HepG2 (cell line): Measurements from ENCODE around the gene CD207. TPM values are rescaled to one million over a fixed set of nuclear protein-coding genes. Genes with fewer than 3 reads are reported as not detected.
A peak's percentile ranks its signal among the peaks of the same experiment; 100 is the strongest.

ENCODE experiments used
- ARNT ChIP-seq: fragments of 450-650 bp; IDR thresholded peaks from 2 replicates; pipeline ENCODE4 v1.6.1; 2017
- ATF7-NPFF ChIP-seq: sonication (generic); formaldehyde crosslinking; IDR thresholded peaks from 2 replicates; pipeline ENCODE4 v1.8.1; 2023; ENCODE audit warnings: mild to moderate bottlenecking, low read depth, missing genetic modification reagents, moderate library complexity
- CBFB ChIP-seq: sonication (generic); formaldehyde crosslinking; IDR thresholded peaks from 2 replicates; pipeline ENCODE4 v1.4.0; 2020; ENCODE audit warnings: missing genetic modification reagents
- PRMT3 ChIP-seq: sonication (generic); formaldehyde crosslinking; IDR thresholded peaks from 2 replicates; pipeline ENCODE4 v1.8.1; 2022; ENCODE audit warnings: low read depth, mild to moderate bottlenecking, moderate library complexity, missing genetic modification reagents, borderline replicate concordance
- RCOR2 ChIP-seq: IDR thresholded peaks from 2 replicates; pipeline ENCODE4 v1.6.1; 2016; ENCODE audit warnings: missing biosample characterization, missing genetic modification reagents
- SKI ChIP-seq: fragments of 450-650 bp; IDR thresholded peaks from one replicate; pipeline ENCODE4 v1.6.1; 2018; ENCODE audit warnings: mild to moderate bottlenecking; ENCODE audit not compliant: partially characterized antibody
- SMAD9 ChIP-seq: sonication (generic); formaldehyde crosslinking; IDR thresholded peaks from 2 replicates; pipeline ENCODE4 v1.5.1; 2020; ENCODE audit warnings: mild to moderate bottlenecking, missing genetic modification reagents
- SP5 ChIP-seq: IDR thresholded peaks from 2 replicates; pipeline ENCODE4 v1.6.1; 2016; ENCODE audit warnings: low read depth, borderline replicate concordance
- TCF12 ChIP-seq, 2 experiments: fragments of 450-650 bp in 1 of 2; sonication (generic) in 1 of 2; formaldehyde crosslinking in 1 of 2; IDR thresholded peaks; 2 replicates each; pipeline versions ENCODE4 v1.6.1 to v1.8.0; 2017 to 2022; ENCODE audit warnings: antibody characterized with exemption in 1 of 2, mild to moderate bottlenecking in 1 of 2, missing genetic modification reagents in 1 of 2, moderate library complexity in 1 of 2
- YY1 ChIP-seq: IDR thresholded peaks from 2 replicates; pipeline ENCODE4 v1.6.1; 2011; ENCODE audit warnings: low read length, low read depth, moderate library complexity, mild to moderate bottlenecking; ENCODE audit not compliant: insufficient read depth, insufficient replicate concordance
- ZFP36 ChIP-seq: fragments of 150-350 bp; IDR thresholded peaks from 2 replicates; pipeline ENCODE4 v1.6.1; 2018; ENCODE audit warnings: borderline replicate concordance, low read length, low read depth; ENCODE audit not compliant: partially characterized antibody
- ZIK1 ChIP-seq: sonication (generic); formaldehyde crosslinking; IDR thresholded peaks from 2 replicates; pipeline ENCODE4 v1.5.0; 2020; ENCODE audit warnings: mild to moderate bottlenecking, low read depth, missing genetic modification reagents, borderline replicate concordance
- ZNF292 ChIP-seq: sonication (generic); formaldehyde crosslinking; IDR thresholded peaks from 2 replicates; pipeline ENCODE4 v1.8.1; 2022; ENCODE audit warnings: mild to moderate bottlenecking, low read depth, missing genetic modification reagents, borderline replicate concordance
- ZNF614 ChIP-seq: IDR thresholded peaks from 2 replicates; pipeline ENCODE4 v1.6.1; 2018; ENCODE audit warnings: missing biosample characterization, missing genetic modification reagents, inconsistent platforms, borderline replicate concordance
- ZNF772 ChIP-seq: sonication (generic); formaldehyde crosslinking; IDR thresholded peaks from 2 replicates; pipeline ENCODE4 v1.5.0; 2020; ENCODE audit warnings: mild to moderate bottlenecking, missing genetic modification reagents
- polyA plus RNA-seq, 8 experiments: library from polyadenylated mRNA; depleted of rRNA in 3 of 8; stranded (reverse) in 7 of 8; unstranded in 1 of 8; fragments of >200 nt; fragmentation: Illumina TruSeq in 4 of 8; extraction: Trizol in 4 of 8; gene quantifications; 2 replicates each; pipeline versions ENCODE4 v1.2.1 to v1.2.3, GENCODE V29; 2011 to 2016; ENCODE audit warnings: low read depth in 4 of 8, missing spikeins in 1 of 8, mixed read lengths in 1 of 8; ENCODE audit not compliant: insufficient read depth in 1 of 8
- total RNA-seq, 5 experiments: library from RNA; depleted of rRNA; stranded (reverse); fragments of >200 nt; fragmentation: Illumina TruSeq; extraction: Trizol; gene quantifications; 2 replicates each; pipeline ENCODE4 v1.2.3, GENCODE V29; 2016; ENCODE audit warnings: low read depth in 1 of 5
- TF ChIP-seq, protein P1 (sequence below): sonication (generic); formaldehyde crosslinking; IDR thresholded peaks from 2 replicates; pipeline ENCODE4 v1.5.0; 2020; ENCODE audit warnings: missing genetic modification reagents
- TF ChIP-seq, protein P2 (sequence below): IDR thresholded peaks from 2 replicates; pipeline ENCODE4 v1.6.1; 2016; ENCODE audit warnings: control low read depth
- TF ChIP-seq, protein P3 (sequence below): fragments of 450-650 bp; IDR thresholded peaks from 2 replicates; pipeline ENCODE4 v1.6.1; 2016
- TF ChIP-seq, protein P4 (sequence below): sonication (generic); formaldehyde crosslinking; IDR thresholded peaks from 2 replicates; pipeline ENCODE4 v1.8.0; 2023; ENCODE audit warnings: mild to moderate bottlenecking, missing genetic modification reagents
- TF ChIP-seq, protein P5 (sequence below): sonication (generic); formaldehyde crosslinking; IDR thresholded peaks from 2 replicates; pipeline ENCODE4 v1.4.0; 2020; ENCODE audit warnings: missing genetic modification reagents, borderline replicate concordance

The CD207 gene
- total and polyA plus RNA-seq, 2 of the 13 experiments (the other 11 are each of a cell fraction or from before 2014, with no cell fraction given), result 0.09 to 0.15 TPM

DNA sequence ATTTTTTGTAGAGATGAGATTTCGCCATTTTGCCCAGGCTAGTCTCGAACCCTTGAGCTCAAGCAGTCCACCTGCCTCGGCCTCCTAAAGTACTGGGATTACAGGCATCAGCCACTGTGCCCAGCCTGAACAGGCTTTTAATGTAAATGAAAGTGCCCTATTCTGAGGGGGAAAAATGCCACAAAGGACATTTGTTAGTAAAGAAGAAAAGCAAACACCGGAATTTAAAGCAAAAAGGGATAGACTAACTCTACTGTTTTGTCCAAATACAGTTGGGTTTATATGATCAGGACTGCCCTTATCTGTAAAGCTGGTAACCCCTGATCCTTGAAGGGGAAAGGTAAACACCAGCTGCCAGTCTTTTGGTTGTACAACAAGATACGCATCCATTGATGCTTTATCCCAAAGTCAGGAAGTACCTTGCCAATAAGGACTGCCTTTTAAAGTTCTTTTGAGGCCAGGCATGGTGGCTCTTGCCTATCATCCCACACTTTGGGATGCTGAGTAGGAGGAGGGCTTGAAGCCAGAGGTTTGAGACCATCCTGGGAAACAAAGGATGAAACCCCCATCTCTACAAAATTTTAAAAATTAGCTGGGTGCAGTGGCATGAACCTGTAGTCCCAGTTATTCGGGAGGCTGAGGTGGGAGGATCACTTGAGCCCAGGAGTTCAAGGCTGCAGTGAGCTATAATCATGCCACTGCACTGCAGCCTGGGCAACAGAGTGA is 28.4 kb downstream of the CD207 start (continued):
- TF ChIP-seq, protein P1, sequence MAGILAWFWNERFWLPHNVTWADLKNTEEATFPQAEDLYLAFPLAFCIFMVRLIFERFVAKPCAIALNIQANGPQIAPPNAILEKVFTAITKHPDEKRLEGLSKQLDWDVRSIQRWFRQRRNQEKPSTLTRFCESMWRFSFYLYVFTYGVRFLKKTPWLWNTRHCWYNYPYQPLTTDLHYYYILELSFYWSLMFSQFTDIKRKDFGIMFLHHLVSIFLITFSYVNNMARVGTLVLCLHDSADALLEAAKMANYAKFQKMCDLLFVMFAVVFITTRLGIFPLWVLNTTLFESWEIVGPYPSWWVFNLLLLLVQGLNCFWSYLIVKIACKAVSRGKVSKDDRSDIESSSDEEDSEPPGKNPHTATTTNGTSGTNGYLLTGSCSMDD (CRISPR knock-in tag), result no peak
- TF ChIP-seq ARNT (no peak), ZNF772 (CRISPR knock-in tag) (peak; percentile 41; the same call in 1 of the 2 replicates), ZNF614 (peak; percentile 93), RCOR2 (CRISPR knock-in tag) (peak; percentile 88; the same call in 1 of the 2 replicates), SKI (peak; percentile 49), ATF7-NPFF (peak; percentile 81; the same call in 1 of the 2 replicates), TCF12 (IDR thresholded peaks at IDR 0.05) (no peak), TCF12 (CRISPR knock-in tag; IDR thresholded peaks at IDR 0.05) (peak; percentile 80; the same call in 1 of the 2 replicates), ZNF292 (CRISPR knock-in tag) (peak; percentile 79), ZFP36 (no peak), YY1 (peak; percentile 27), SP5 (CRISPR knock-in tag) (peak; percentile 80), CBFB (CRISPR knock-in tag) (peak; percentile 87), SMAD9 (CRISPR knock-in tag) (no peak), ZIK1 (no peak), PRMT3 (CRISPR knock-in tag) (no peak)
- TF ChIP-seq, protein P2, sequence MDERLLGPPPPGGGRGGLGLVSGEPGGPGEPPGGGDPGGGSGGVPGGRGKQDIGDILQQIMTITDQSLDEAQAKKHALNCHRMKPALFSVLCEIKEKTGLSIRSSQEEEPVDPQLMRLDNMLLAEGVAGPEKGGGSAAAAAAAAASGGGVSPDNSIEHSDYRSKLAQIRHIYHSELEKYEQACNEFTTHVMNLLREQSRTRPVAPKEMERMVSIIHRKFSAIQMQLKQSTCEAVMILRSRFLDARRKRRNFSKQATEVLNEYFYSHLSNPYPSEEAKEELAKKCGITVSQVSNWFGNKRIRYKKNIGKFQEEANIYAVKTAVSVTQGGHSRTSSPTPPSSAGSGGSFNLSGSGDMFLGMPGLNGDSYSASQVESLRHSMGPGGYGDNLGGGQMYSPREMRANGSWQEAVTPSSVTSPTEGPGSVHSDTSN (CRISPR knock-in tag), result no peak; the same call in 1 of the 2 replicates
- TF ChIP-seq, protein P3, sequence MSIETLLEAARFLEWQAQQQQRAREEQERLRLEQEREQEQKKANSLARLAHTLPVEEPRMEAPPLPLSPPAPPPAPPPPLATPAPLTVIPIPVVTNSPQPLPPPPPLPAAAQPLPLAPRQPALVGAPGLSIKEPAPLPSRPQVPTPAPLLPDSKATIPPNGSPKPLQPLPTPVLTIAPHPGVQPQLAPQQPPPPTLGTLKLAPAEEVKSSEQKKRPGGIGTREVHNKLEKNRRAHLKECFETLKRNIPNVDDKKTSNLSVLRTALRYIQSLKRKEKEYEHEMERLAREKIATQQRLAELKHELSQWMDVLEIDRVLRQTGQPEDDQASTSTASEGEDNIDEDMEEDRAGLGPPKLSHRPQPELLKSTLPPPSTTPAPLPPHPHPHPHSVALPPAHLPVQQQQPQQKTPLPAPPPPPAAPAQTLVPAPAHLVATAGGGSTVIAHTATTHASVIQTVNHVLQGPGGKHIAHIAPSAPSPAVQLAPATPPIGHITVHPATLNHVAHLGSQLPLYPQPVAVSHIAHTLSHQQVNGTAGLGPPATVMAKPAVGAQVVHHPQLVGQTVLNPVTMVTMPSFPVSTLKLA, result no peak
- TF ChIP-seq, protein P4, sequence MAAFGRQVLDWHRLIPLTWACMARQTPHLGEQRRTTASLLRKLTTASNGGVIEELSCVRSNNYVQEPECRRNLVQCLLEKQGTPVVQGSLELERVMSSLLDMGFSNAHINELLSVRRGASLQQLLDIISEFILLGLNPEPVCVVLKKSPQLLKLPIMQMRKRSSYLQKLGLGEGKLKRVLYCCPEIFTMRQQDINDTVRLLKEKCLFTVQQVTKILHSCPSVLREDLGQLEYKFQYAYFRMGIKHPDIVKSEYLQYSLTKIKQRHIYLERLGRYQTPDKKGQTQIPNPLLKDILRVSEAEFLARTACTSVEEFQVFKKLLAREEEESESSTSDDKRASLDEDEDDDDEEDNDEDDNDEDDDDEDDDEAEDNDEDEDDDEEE (CRISPR knock-in tag), result no peak
- TF ChIP-seq, protein P5, sequence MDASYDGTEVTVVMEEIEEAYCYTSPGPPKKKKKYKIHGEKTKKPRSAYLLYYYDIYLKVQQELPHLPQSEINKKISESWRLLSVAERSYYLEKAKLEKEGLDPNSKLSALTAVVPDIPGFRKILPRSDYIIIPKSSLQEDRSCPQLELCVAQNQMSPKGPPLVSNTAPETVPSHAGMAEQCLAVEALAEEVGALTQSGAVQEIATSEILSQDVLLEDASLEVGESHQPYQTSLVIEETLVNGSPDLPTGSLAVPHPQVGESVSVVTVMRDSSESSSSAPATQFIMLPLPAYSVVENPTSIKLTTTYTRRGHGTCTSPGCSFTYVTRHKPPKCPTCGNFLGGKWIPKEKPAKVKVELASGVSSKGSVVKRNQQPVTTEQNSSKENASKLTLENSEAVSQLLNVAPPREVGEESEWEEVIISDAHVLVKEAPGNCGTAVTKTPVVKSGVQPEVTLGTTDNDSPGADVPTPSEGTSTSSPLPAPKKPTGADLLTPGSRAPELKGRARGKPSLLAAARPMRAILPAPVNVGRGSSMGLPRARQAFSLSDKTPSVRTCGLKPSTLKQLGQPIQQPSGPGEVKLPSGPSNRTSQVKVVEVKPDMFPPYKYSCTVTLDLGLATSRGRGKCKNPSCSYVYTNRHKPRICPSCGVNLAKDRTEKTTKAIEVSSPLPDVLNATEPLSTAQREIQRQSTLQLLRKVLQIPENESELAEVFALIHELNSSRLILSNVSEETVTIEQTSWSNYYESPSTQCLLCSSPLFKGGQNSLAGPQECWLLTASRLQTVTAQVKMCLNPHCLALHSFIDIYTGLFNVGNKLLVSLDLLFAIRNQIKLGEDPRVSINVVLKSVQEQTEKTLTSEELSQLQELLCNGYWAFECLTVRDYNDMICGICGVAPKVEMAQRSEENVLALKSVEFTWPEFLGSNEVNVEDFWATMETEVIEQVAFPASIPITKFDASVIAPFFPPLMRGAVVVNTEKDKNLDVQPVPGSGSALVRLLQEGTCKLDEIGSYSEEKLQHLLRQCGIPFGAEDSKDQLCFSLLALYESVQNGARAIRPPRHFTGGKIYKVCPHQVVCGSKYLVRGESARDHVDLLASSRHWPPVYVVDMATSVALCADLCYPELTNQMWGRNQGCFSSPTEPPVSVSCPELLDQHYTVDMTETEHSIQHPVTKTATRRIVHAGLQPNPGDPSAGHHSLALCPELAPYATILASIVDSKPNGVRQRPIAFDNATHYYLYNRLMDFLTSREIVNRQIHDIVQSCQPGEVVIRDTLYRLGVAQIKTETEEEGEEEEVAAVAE (CRISPR knock-in tag), result peak; percentile 78; the same call in 1 of the 2 replicates
